H1 (cell line): ENCODE measurements around the gene OXLD1. TPM values are rescaled to one million over a fixed set of nuclear protein-coding genes. Genes with fewer than 3 reads are reported as not detected.

Experiments used
- CTCF ChIA-PET: fragments of 300-600 bp; sonication (Branson Sonifier 250); formaldehyde crosslinking; loops from one replicate; lab custom pipeline; 2021; ENCODE audit not compliant: partially characterized antibody; lab: Charles Lee
- POLR2A ChIA-PET: fragments of 300-600 bp; sonication (Branson Sonifier 250); formaldehyde crosslinking; loops from one replicate; lab custom pipeline; 2021; ENCODE audit warnings: inconsistent platforms; ENCODE audit not compliant: partially characterized antibody; lab: Charles Lee
- DNase-seq, 2 experiments: peaks; one replicate each; pipeline versions ENCODE4 v3.0.0 to v3.0.0-alpha.2; 2010 to 2022; ENCODE audit warnings: low spot score in 2 of 2, low read depth in 1 of 2, mixed read lengths in 1 of 2
- FAIRE-seq: peaks from 2 replicates; lab custom pipeline; 2011; peaks lifted over from hg19 to GRCh38; lab: Jason Lieb, UNC
- H2AFZ ChIP-seq: 2 replicates; pipeline ENCODE4 v1.8.1; 2012; ENCODE audit warnings: low read length, inconsistent platforms
- H2AK5ac ChIP-seq: 2 replicates; pipeline ENCODE4 v1.6.1; 2013; ENCODE audit warnings: low read depth, low read length
- H2BK120ac ChIP-seq: replicated peaks from 2 replicates; pipeline ENCODE3; 2013; ENCODE audit warnings: low read depth, low read length, inconsistent platforms
- H2BK12ac ChIP-seq: 2 replicates; pipeline ENCODE4 v1.6.1; 2013; ENCODE audit warnings: low read depth, low read length
- H2BK15ac ChIP-seq: 2 replicates; pipeline ENCODE4 v1.6.1; 2013; ENCODE audit warnings: low read length
- H2BK20ac ChIP-seq: 2 replicates; pipeline ENCODE4 v1.6.1; 2013; ENCODE audit warnings: low read length
- H2BK5ac ChIP-seq: 2 replicates; pipeline ENCODE4 v1.6.1; 2013; ENCODE audit warnings: low read depth, low read length
- H3K14ac ChIP-seq: 2 replicates; pipeline ENCODE4 v1.6.1; 2013; ENCODE audit warnings: inconsistent platforms; ENCODE audit not compliant: insufficient read length
- H3K18ac ChIP-seq: 2 replicates; pipeline ENCODE4 v1.6.1; 2013; ENCODE audit warnings: low read length; ENCODE audit errors: extremely low read depth
- H3K23ac ChIP-seq: 2 replicates; pipeline ENCODE4 v1.6.1; 2013; ENCODE audit warnings: inconsistent platforms; ENCODE audit not compliant: insufficient read length
- H3K23me2 ChIP-seq: 2 replicates; pipeline ENCODE4 v1.6.1; 2013; ENCODE audit warnings: low read depth, low read length
- H3K27ac ChIP-seq: 2 replicates; pipeline ENCODE4 v1.6.1; 2011; ENCODE audit warnings: low read depth, low read length, inconsistent platforms
- H3K27me3 ChIP-seq, 4 experiments: replicated peaks in 1 of 4; 1 replicate in 1 of 4; 2 replicates in 3 of 4; pipeline versions ENCODE4 v1.6.1 to v1.8.1; 2011 to 2013; ENCODE audit warnings: low read length in 3 of 4, mild to moderate bottlenecking in 3 of 4, inconsistent platforms in 2 of 4, mixed read lengths in 2 of 4, moderate library complexity in 1 of 4; ENCODE audit not compliant: control insufficient read depth in 3 of 4, insufficient read depth in 3 of 4; ENCODE audit errors: extremely low read depth in 1 of 4
- H3K36me3 ChIP-seq, 4 experiments: 2 replicates each; pipeline versions ENCODE4 v1.6.1 to v1.8.1; 2011 to 2013; ENCODE audit warnings: mild to moderate bottlenecking in 4 of 4, low read length in 3 of 4, moderate library complexity in 2 of 4, control low read depth in 1 of 4, inconsistent platforms in 1 of 4; ENCODE audit not compliant: insufficient read depth in 4 of 4, control insufficient read depth in 2 of 4
- H3K4ac ChIP-seq: replicated peaks from 2 replicates; pipeline ENCODE3; 2013; ENCODE audit warnings: low read length, low read depth, mixed read lengths, inconsistent platforms; ENCODE audit not compliant: insufficient read length
- H3K4me1 ChIP-seq, 4 experiments: replicated peaks in 1 of 4; 1 replicate in 1 of 4; 2 replicates in 3 of 4; pipeline versions ENCODE4 v1.6.1 to v1.8.1; 2011 to 2013; ENCODE audit warnings: low read length in 3 of 4, inconsistent platforms in 2 of 4, mixed read lengths in 1 of 4; ENCODE audit not compliant: insufficient read depth in 4 of 4, control insufficient read depth in 3 of 4
- H3K4me2 ChIP-seq, 2 experiments: 2 replicates each; pipeline versions ENCODE4 v1.6.1 to v1.8.1; 2011 to 2013; ENCODE audit warnings: low read depth in 2 of 2, low read length in 2 of 2, control low read depth in 1 of 2, inconsistent platforms in 1 of 2, mild to moderate bottlenecking in 1 of 2; ENCODE audit not compliant: insufficient read depth in 1 of 2
- H3K4me3 ChIP-seq, 4 experiments: fragments of 200-600, 300-600 bp in 1 of 4; sonication (generic), shearing (Covaris generic), sonication (Bioruptor Twin) in 1 of 4; 2 replicates each; pipeline versions ENCODE4 v1.5.1 to v1.8.1; 2011 to 2016; ENCODE audit warnings: low read length in 4 of 4, low read depth in 3 of 4, control low read depth in 2 of 4, inconsistent platforms in 2 of 4, mild to moderate bottlenecking in 2 of 4, mixed read lengths in 1 of 4, moderate library complexity in 1 of 4; ENCODE audit not compliant: insufficient read depth in 2 of 4; ENCODE audit errors: extremely low read depth in 1 of 4
- H3K56ac ChIP-seq: replicated peaks from 2 replicates; pipeline ENCODE3; 2013; ENCODE audit warnings: low read depth, mild to moderate bottlenecking, mixed read lengths, low read length, inconsistent platforms; ENCODE audit not compliant: insufficient read length
- H3K79me1 ChIP-seq: 2 replicates; pipeline ENCODE4 v1.6.1; 2013; ENCODE audit warnings: low read depth, low read length, control low read depth
- H3K79me2 ChIP-seq, 2 experiments: 2 replicates each; pipeline versions ENCODE4 v1.6.1 to v1.8.1; 2012 to 2013; ENCODE audit warnings: low read length in 2 of 2, mild to moderate bottlenecking in 2 of 2, inconsistent platforms in 1 of 2; ENCODE audit not compliant: insufficient read depth in 2 of 2, control insufficient read depth in 1 of 2
- H3K9ac ChIP-seq, 4 experiments: replicated peaks in 1 of 4; 1 replicate in 1 of 4; 2 replicates in 3 of 4; pipeline versions ENCODE4 v1.6.1 to v1.8.1; 2011 to 2013; ENCODE audit warnings: low read depth in 3 of 4, low read length in 3 of 4, control low read depth in 2 of 4, mild to moderate bottlenecking in 2 of 4, moderate library complexity in 2 of 4, inconsistent platforms in 1 of 4; ENCODE audit errors: extremely low read depth in 1 of 4
- H3K9me3 ChIP-seq, 2 experiments: 2 replicates each; pipeline versions ENCODE4 v1.6.1 to v1.8.1; 2012 to 2013; ENCODE audit warnings: mild to moderate bottlenecking in 2 of 2, moderate library complexity in 2 of 2, control low read depth in 1 of 2, inconsistent platforms in 1 of 2, low read depth in 1 of 2, low read length in 1 of 2, mixed read lengths in 1 of 2; ENCODE audit not compliant: insufficient read depth in 2 of 2
- H4K20me1 ChIP-seq, 2 experiments: replicated peaks in 1 of 2; 2 replicates each; pipeline versions ENCODE3 to v1.8.1; 2011 to 2013; ENCODE audit warnings: inconsistent platforms in 2 of 2, low read length in 2 of 2, mild to moderate bottlenecking in 1 of 2; ENCODE audit not compliant: insufficient read depth in 2 of 2, control insufficient read depth in 1 of 2
- H4K5ac ChIP-seq: 2 replicates; pipeline ENCODE4 v1.6.1; 2013; ENCODE audit warnings: low read length, low read depth, mixed read lengths, inconsistent platforms; ENCODE audit not compliant: insufficient read length
- H4K8ac ChIP-seq: 2 replicates; pipeline ENCODE4 v1.8.0; 2013; ENCODE audit warnings: mild to moderate bottlenecking, moderate library complexity, low read length, inconsistent platforms; ENCODE audit not compliant: insufficient read depth; ENCODE audit errors: extremely low read depth
- H4K91ac ChIP-seq: replicated peaks from 2 replicates; pipeline ENCODE3; 2013; ENCODE audit warnings: low read length, mixed read lengths, inconsistent platforms; ENCODE audit not compliant: insufficient read length
- CBX8 ChIP-seq: fragments of 300-800, 300-1000 bp; sonication (generic); IDR thresholded peaks from 2 replicates; pipeline ENCODE4 v1.7.1; 2016; ENCODE audit warnings: low read depth, low read length, borderline replicate concordance
- KDM1A ChIP-seq: fragments of 200-600, 300-600 bp; sonication (generic); IDR thresholded peaks from 2 replicates; pipeline ENCODE4 v1.7.1; 2016; ENCODE audit warnings: mild to moderate bottlenecking, low read length, borderline replicate concordance
- KDM5A ChIP-seq: fragments of 200-600 bp; IDR thresholded peaks from 2 replicates; pipeline ENCODE4 v1.7.1; 2012; ENCODE audit warnings: mild to moderate bottlenecking, low read length, inconsistent platforms, mixed read lengths
- MAFK ChIP-seq: IDR thresholded peaks from 2 replicates; pipeline ENCODE4 v1.6.1; 2012; ENCODE audit warnings: low read depth, mild to moderate bottlenecking, improper control_type of control experiment, low read length
- NANOG ChIP-seq: IDR thresholded peaks from 2 replicates; pipeline ENCODE4 v1.6.1; 2011; ENCODE audit warnings: low read length, low read depth, mild to moderate bottlenecking, inconsistent platforms; ENCODE audit not compliant: insufficient read depth, poor library complexity, severe bottlenecking
- TCF12 ChIP-seq: IDR thresholded peaks from 2 replicates; pipeline ENCODE4 v1.6.1; 2011; ENCODE audit warnings: low read depth, mild to moderate bottlenecking, low read length
- WGBS, 2 experiments: shearing (Covaris generic) in 1 of 2; methylation state at CpG; one replicate each; pipeline versions ENCODE4 v1.1.6 to v1.1.7; 2013 to 2015; ENCODE audit warnings: low lambda C conversion rate in 2 of 2, mixed read lengths in 2 of 2, inconsistent platforms in 1 of 2, low coverage in 1 of 2, missing lambda C conversion rate in 1 of 2; ENCODE audit not compliant: insufficient replicate concordance in 2 of 2, insufficient coverage in 1 of 2, insufficient read length in 1 of 2; ENCODE audit errors: extremely low coverage in 1 of 2, missing lambda C conversion rate in 1 of 2; 5-methylcytosine and 5-hydroxymethylcytosine counted together
- polyA plus RNA-seq, 7 experiments: library from polyadenylated mRNA; depleted of rRNA in 3 of 7; stranded (reverse) in 5 of 7; unstranded in 2 of 7; fragments of >200 nt in 5 of 7; fragments of 200-250 nt in 2 of 7; gene quantifications; 1 replicate in 5 of 7; 2 replicates in 1 of 7; 4 replicates in 1 of 7; pipeline versions ENCODE4 v1.2.1 to v1.2.3, GENCODE V29; 2011 to 2013; ENCODE audit warnings: missing spikeins in 2 of 7, mixed read lengths in 2 of 7
- total RNA-seq: library from RNA; stranded (reverse); fragmentation: NEBNext Ultra II Directional; extraction: Animal tissue kit (Norgen Biotek cat#: 25700); gene quantifications from 2 replicates; pipeline ENCODE4 v1.2.1, GENCODE V29; 2021

The OXLD1 gene
- total and polyA plus RNA-seq, 2 of the 8 experiments (the other 6 are each of a cell fraction or from before 2014, with no cell fraction given), result 41.5 to 61.9 TPM

- DNase-seq (peak in 1 of 2 experiments; percentile 77), FAIRE-seq (no peak)
- Histone ChIP-seq H3K79me1 (peaks cover 3% of the 10 kb centered on the region; the same call in 1 of the 2 replicates), H3K9ac (no peak overlapping the region; a peak in 1 of 7 replicates), H4K91ac (peak overlapping the region; percentile 84), H3K4ac (peak overlapping the region; percentile 78), H3K18ac (peak overlapping the region; percentile 93), H2AK5ac (no peak overlapping the region), H4K5ac (peak overlapping the region; percentile 91), H4K20me1 (peaks cover 0 to 2% of the 10 kb centered on the region in 2 experiments), H4K8ac (peak overlapping the region; percentile 86), H3K9me3 (no peaks in the 10 kb centered on the region), H3K14ac (no peak overlapping the region), H3K4me3 (peak overlapping the region in 1 of 4 experiments; percentile 42; a peak in 2 of 8 replicates), H3K27ac (no peak overlapping the region; the same call in 1 of the 2 replicates)
- ChIA-PET CTCF (interaction anchor here (0.8 to 1.3 kb wide), 2 partner anchors 31 to 45 kb away, joined by 3 read pairs; partner anchors contain the start of genes ARL16 and HGS), POLR2A (interaction anchor here (0.8 to 3.7 kb wide), 10 partner anchors 10 to 60 kb away, joined by 3 to 17 read pairs (median 4); partner anchors contain the start of genes ARL16, CCDC137, HGS and NPLOC4)
- 55% methylated on average over 21 of the region's 27 CpGs; no CpG with 5 or more reads in 1 of the 2 experiments for WGBS, 2 experiments
- TF ChIP-seq TCF12, result no peak
- TF ChIP-seq CBX8, result no peak
- no peak for TF ChIP-seq NANOG
- no peak for TF ChIP-seq KDM5A
- TF ChIP-seq MAFK, result no peak
- TF ChIP-seq KDM1A, result no peak
- TF ChIP-seq, all 59 proteins: peak for 0
- Histone ChIP-seq H2AFZ (no peak overlapping the region), H3K23me2 (peaks cover 4% of the 10 kb centered on the region; the same call in 1 of the 2 replicates), H3K56ac (peak overlapping the region; percentile 59), H3K4me2 (peak overlapping the region; percentile 47 to 58; a peak in 3 of 4 replicates), H2BK12ac (peak overlapping the region; percentile 68; the same call in 1 of the 2 replicates), H3K23ac (no peak overlapping the region), H2BK5ac (peak overlapping the region; percentile 78; the same call in 1 of the 2 replicates), H2BK120ac (peak overlapping the region; percentile 83), H3K79me2 (no peaks in the 10 kb centered on the region), H3K27me3 (peaks cover 0 to 4% (median 2%) of the 10 kb centered on the region in 4 experiments; a peak in 2 of 7 replicates), H3K4me1 (peaks cover 0 to 13% (median 7%) of the 10 kb centered on the region in 4 experiments; a peak in 6 of 7 replicates), H2BK15ac (peak overlapping the region; percentile 72; the same call in 1 of the 2 replicates), H3K36me3 (no peaks in the 10 kb centered on the region), H2BK20ac (no peak overlapping the region)
Observed at GRCh38 chr17:81652906-81653771, 13.3 kb downstream of the OXLD1 start.
